Liver (tissue), 3 donors: ENCODE results near the gene PLAC9.

Source experiments
- EGR1 ChIP-seq, 2 donors: IDR thresholded peaks; 2 replicates each; pipeline ENCODE4 v1.6.1; 2016 to 2018; ENCODE audit warnings: antibody characterized with exemption in 2 of 2, low read depth in 2 of 2
- FOXA1 ChIP-seq: IDR thresholded peaks from 2 replicates; pipeline ENCODE4 v1.6.1; 2016; ENCODE audit warnings: antibody characterized with exemption
- FOXA2 ChIP-seq: IDR thresholded peaks from 2 replicates; pipeline ENCODE4 v1.6.1; 2016; ENCODE audit warnings: antibody characterized with exemption
- GABPA ChIP-seq, 2 donors: IDR thresholded peaks in 1 of 2; conservative IDR thresholded peaks in 1 of 2; 2 replicates each; pipeline ENCODE4 v1.6.1; 2016; ENCODE audit warnings: antibody characterized with exemption in 2 of 2, mild to moderate bottlenecking in 1 of 2, moderate library complexity in 1 of 2
- HNF4A ChIP-seq, 2 donors: conservative IDR thresholded peaks; 2 replicates each; pipeline ENCODE4 v1.6.1; 2016; ENCODE audit warnings: antibody characterized with exemption in 2 of 2, mild to moderate bottlenecking in 2 of 2
- JUND ChIP-seq, 2 donors: IDR thresholded peaks; 2 replicates each; pipeline ENCODE4 v1.6.1; 2016; ENCODE audit warnings: antibody characterized with exemption in 2 of 2
- RAD21 ChIP-seq, 2 donors: IDR thresholded peaks; 2 replicates each; pipeline ENCODE4 v1.6.1; 2016; ENCODE audit warnings: antibody characterized with exemption in 2 of 2, mild to moderate bottlenecking in 2 of 2
- RXRA ChIP-seq, 2 donors: IDR thresholded peaks; 2 replicates each; pipeline ENCODE4 v1.6.1; 2017 to 2018; ENCODE audit warnings: antibody characterized with exemption in 2 of 2, mild to moderate bottlenecking in 1 of 2
- TAF1 ChIP-seq: conservative IDR thresholded peaks from 2 replicates; pipeline ENCODE4 v1.6.1; 2016; ENCODE audit warnings: antibody characterized with exemption, mild to moderate bottlenecking
- YY1 ChIP-seq: IDR thresholded peaks from 2 replicates; pipeline ENCODE4 v1.6.1; 2016; ENCODE audit warnings: antibody characterized with exemption, mild to moderate bottlenecking
- TF ChIP-seq, protein P1 (sequence below): IDR thresholded peaks from 2 replicates; pipeline ENCODE4 v1.6.1; 2016; ENCODE audit warnings: antibody characterized with exemption
- TF ChIP-seq, protein P2 (sequence below): fragments of 150-350 bp; IDR thresholded peaks from 2 replicates; pipeline ENCODE4 v1.5.1; 2017; ENCODE audit warnings: improper control_type of control experiment, low read depth, low read length; ENCODE audit not compliant: missing input control
- TF ChIP-seq, protein P3 (sequence below): IDR thresholded peaks from 2 replicates; pipeline ENCODE4 v1.6.1; 2016; ENCODE audit warnings: antibody characterized with exemption
- TF ChIP-seq, protein P4 (sequence below): IDR thresholded peaks from 2 replicates; pipeline ENCODE4 v1.6.1; 2016; ENCODE audit warnings: antibody characterized with exemption, mild to moderate bottlenecking
- donor health status: healthy.
- donor health status: healthy.

DNA sequence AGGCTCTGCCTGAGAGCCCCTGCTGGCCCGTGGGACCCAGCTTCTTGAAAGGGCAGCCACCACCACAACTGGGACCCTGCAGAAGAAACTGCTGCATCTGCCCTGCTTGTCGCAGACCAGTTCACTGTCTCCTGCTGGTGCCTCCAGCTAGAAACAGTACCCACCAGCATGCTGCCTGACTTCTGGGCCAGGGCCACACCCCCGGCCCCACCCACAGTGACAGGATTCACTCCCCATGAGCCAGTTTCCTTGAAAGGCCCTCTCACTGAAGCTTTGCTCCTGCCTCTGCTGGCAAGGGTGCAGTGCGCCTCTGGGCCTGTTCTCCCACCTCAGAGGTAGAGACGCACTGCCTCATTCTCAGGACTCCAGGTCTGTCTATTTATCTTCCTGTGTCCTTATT is 40.4 kb downstream of the PLAC9 start:
- TF ChIP-seq, protein P1, sequence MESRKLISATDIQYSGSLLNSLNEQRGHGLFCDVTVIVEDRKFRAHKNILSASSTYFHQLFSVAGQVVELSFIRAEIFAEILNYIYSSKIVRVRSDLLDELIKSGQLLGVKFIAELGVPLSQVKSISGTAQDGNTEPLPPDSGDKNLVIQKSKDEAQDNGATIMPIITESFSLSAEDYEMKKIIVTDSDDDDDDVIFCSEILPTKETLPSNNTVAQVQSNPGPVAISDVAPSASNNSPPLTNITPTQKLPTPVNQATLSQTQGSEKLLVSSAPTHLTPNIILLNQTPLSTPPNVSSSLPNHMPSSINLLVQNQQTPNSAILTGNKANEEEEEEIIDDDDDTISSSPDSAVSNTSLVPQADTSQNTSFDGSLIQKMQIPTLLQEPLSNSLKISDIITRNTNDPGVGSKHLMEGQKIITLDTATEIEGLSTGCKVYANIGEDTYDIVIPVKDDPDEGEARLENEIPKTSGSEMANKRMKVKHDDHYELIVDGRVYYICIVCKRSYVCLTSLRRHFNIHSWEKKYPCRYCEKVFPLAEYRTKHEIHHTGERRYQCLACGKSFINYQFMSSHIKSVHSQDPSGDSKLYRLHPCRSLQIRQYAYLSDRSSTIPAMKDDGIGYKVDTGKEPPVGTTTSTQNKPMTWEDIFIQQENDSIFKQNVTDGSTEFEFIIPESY = no peak
- TF ChIP-seq, protein P2, sequence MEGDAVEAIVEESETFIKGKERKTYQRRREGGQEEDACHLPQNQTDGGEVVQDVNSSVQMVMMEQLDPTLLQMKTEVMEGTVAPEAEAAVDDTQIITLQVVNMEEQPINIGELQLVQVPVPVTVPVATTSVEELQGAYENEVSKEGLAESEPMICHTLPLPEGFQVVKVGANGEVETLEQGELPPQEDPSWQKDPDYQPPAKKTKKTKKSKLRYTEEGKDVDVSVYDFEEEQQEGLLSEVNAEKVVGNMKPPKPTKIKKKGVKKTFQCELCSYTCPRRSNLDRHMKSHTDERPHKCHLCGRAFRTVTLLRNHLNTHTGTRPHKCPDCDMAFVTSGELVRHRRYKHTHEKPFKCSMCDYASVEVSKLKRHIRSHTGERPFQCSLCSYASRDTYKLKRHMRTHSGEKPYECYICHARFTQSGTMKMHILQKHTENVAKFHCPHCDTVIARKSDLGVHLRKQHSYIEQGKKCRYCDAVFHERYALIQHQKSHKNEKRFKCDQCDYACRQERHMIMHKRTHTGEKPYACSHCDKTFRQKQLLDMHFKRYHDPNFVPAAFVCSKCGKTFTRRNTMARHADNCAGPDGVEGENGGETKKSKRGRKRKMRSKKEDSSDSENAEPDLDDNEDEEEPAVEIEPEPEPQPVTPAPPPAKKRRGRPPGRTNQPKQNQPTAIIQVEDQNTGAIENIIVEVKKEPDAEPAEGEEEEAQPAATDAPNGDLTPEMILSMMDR = no peak
- TF ChIP-seq FOXA1 (no peak), TAF1 (no peak), GABPA (IDR thresholded peaks at IDR 0.05 in 1 of 2, conservative IDR thresholded peaks at IDR 0.05 in 1 of 2) (no peak), YY1 (no peak), HNF4A (conservative IDR thresholded peaks at IDR 0.05) (no peak), RXRA (IDR thresholded peaks at IDR 0.05) (no peak), RAD21 (IDR thresholded peaks at IDR 0.05) (no peak), JUND (IDR thresholded peaks at IDR 0.05) (no peak), EGR1 (IDR thresholded peaks at IDR 0.05; ENCODE audit: low read depth in 2 of 2) (no peak), FOXA2 (no peak)
- TF ChIP-seq, protein P3, sequence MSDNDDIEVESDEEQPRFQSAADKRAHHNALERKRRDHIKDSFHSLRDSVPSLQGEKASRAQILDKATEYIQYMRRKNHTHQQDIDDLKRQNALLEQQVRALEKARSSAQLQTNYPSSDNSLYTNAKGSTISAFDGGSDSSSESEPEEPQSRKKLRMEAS = no peak
- TF ChIP-seq, protein P4, sequence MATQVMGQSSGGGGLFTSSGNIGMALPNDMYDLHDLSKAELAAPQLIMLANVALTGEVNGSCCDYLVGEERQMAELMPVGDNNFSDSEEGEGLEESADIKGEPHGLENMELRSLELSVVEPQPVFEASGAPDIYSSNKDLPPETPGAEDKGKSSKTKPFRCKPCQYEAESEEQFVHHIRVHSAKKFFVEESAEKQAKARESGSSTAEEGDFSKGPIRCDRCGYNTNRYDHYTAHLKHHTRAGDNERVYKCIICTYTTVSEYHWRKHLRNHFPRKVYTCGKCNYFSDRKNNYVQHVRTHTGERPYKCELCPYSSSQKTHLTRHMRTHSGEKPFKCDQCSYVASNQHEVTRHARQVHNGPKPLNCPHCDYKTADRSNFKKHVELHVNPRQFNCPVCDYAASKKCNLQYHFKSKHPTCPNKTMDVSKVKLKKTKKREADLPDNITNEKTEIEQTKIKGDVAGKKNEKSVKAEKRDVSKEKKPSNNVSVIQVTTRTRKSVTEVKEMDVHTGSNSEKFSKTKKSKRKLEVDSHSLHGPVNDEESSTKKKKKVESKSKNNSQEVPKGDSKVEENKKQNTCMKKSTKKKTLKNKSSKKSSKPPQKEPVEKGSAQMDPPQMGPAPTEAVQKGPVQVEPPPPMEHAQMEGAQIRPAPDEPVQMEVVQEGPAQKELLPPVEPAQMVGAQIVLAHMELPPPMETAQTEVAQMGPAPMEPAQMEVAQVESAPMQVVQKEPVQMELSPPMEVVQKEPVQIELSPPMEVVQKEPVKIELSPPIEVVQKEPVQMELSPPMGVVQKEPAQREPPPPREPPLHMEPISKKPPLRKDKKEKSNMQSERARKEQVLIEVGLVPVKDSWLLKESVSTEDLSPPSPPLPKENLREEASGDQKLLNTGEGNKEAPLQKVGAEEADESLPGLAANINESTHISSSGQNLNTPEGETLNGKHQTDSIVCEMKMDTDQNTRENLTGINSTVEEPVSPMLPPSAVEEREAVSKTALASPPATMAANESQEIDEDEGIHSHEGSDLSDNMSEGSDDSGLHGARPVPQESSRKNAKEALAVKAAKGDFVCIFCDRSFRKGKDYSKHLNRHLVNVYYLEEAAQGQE = no peak
